GM21786 (cell line): ENCODE measurements around the gene ZNF26.
A peak's percentile ranks its signal among the peaks of the same experiment; 100 is the strongest.
"Not testable (repeated sequence)": the region's sequence is repeated elsewhere in the genome, so short reads cannot be mapped to it uniquely, and the experiment has no call there.

ENCODE experiments used
- ATAC-seq: cut with Tn5 transposase; IDR thresholded peaks from one replicate; pipeline ENCODE4 v1.9.1; 2021; ENCODE audit not compliant: unreplicated experiment

Gene ZNF26

GRCh38 chr12:132986001-132986884, at the start of gene ZNF26:
Gene ZNF26, plus strand, starts transcription at chr12:132986367. Its CDS starts 474 bp downstream, at chr12:132986841.
- peak; percentile 97 for ATAC-seq

GRCh38 chr12:132936921-132937320, 49.2 kb upstream of the ZNF26 start:
- not testable (repeated sequence) for ATAC-seq

- ATAC-seq, result no peak
Observed at GRCh38 chr12:132937476-132937875, 48.7 kb upstream of the ZNF26 start.

- ATAC-seq, result not testable (repeated sequence)
Observed at GRCh38 chr12:132938807-132939206, 47.4 kb upstream of the ZNF26 start.

- no peak for ATAC-seq
Observed at GRCh38 chr12:132940071-132940719, 46.0 kb upstream of the ZNF26 start.

GRCh38 chr12:132941336-132941954, 44.7 kb upstream of the ZNF26 start:
- ATAC-seq, result no peak

- ATAC-seq, result no peak
Observed at GRCh38 chr12:132942611-132943010, 43.6 kb upstream of the ZNF26 start.

GRCh38 chr12:132945806-132946205, 40.4 kb upstream of the ZNF26 start:
- no peak for ATAC-seq

GRCh38 chr12:132946246-132946820, 39.8 kb upstream of the ZNF26 start:
- no peak for ATAC-seq

- no peak for ATAC-seq
Observed at GRCh38 chr12:132948146-132949066, 37.8 kb upstream of the ZNF26 start.

- ATAC-seq, result no peak
Observed at GRCh38 chr12:132949936-132950837, 36.0 kb upstream of the ZNF26 start.

GRCh38 chr12:132950844-132951535, 35.2 kb upstream of the ZNF26 start:
- no peak for ATAC-seq

- no peak for ATAC-seq
Observed at GRCh38 chr12:132951649-132952048, 34.5 kb upstream of the ZNF26 start.

GRCh38 chr12:132952371-132953162, 33.6 kb upstream of the ZNF26 start:
- no peak for ATAC-seq

- no peak for ATAC-seq
Observed at GRCh38 chr12:132953163-132953425, 33.1 kb upstream of the ZNF26 start.

- no peak for ATAC-seq
Observed at GRCh38 chr12:132953771-132954170, 32.4 kb upstream of the ZNF26 start.

- no peak for ATAC-seq
Observed at GRCh38 chr12:132954471-132955048, 31.6 kb upstream of the ZNF26 start.
